GM19240 (cell line): ENCODE data around the gene MCEE.
"Not testable (repeated sequence)": the region's sequence is repeated elsewhere in the genome, so short reads cannot be mapped to it uniquely, and the experiment has no call there.

Experiments used
- DNase-seq: peaks from one replicate; pipeline ENCODE4 v3.0.0; 2011; ENCODE audit warnings: low spot score; ENCODE audit not compliant: insufficient read length

MCEE gene

DNA sequence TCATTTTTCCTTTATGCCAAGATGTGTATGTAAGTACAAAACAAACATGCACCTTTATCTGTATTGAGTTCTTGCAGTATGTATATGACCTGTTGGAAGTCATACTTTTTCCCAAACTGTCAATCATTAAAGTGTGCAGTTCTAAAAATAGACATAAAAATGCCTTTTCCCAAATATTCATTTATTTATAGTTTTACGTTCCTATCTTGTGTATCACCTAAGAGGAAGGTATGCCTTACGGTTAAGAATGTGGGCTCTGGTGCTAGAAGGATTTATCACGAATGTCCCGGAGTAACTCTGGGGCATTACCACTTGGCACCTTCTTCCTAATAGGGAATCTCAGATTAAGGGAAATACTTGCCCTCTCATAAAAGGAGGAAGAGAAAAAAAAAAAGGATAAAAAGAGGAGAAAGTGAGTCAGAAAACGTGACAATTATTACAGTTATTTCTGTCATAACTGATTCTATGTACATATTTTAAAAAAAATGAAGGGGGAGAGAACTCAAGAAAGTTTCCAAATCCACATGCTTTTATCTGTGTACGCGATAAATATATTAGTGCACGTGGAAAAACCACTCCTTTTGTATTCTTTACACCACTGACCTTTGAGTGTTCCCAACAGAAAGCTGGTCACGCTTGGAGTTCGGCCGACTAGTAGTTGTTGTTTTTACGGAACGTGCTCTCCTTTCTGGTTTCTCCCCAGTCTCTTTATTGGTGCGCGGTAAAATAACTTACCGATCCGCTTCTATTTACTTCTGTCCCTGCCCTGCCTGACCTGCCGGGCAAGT, 721 bp downstream of the MCEE start:
- no peak for DNase-seq

DNA sequence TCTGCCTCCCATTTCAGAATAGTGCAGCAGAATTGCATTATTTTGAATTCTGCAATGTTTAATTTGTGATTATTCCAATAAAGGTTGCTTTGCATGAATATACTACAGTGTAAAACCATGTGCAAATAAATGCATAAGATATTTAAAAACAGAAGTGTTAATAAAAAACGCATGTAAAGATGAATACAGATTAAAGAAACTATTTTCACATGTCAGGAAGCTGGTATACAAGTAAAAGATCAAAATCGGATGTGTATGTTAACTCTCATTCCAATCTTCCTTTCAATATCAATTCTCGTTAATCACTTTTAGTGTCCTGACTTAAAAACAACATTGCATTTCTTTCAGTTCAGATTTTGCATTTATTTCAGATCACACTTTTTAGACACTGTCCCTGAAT, 3.1 kb downstream of the MCEE start:
- DNase-seq, result no peak

DNA sequence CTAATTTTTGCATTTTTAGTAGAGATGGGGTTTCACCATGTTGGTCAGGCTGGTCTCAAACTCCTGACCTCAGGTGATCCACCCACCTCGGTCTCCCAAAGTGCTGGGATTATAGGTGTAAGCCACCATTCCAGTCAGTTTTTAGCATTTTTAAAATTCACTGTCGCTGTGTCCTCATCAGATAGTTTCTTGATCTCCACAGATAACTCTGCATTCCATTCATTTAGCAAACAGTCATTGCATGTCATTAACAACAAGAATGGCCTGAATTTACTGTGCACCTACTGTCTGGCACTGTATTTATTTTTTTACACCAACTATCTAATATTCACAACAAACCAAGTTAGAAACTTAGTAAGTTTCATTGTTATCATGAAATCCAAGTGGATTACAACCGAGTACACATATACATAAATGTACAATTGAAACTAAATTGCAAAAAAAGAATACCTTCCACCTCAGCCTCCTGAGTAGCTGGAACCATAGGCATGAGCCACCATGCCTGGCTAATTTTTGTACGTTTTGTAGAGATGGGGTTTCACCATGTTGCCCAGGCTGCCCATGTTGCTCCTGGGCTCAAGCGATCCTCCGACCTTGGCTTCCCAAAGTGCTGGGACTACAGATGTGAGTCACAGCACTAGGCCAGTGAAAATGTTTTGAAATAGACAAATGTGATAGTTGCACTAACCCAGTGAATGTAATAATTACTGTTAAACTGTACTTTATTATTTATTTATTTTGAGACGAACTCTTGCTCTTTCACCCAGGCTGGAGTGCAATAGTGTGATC, 4.3 kb downstream of the MCEE start:
- no peak for DNase-seq

DNA sequence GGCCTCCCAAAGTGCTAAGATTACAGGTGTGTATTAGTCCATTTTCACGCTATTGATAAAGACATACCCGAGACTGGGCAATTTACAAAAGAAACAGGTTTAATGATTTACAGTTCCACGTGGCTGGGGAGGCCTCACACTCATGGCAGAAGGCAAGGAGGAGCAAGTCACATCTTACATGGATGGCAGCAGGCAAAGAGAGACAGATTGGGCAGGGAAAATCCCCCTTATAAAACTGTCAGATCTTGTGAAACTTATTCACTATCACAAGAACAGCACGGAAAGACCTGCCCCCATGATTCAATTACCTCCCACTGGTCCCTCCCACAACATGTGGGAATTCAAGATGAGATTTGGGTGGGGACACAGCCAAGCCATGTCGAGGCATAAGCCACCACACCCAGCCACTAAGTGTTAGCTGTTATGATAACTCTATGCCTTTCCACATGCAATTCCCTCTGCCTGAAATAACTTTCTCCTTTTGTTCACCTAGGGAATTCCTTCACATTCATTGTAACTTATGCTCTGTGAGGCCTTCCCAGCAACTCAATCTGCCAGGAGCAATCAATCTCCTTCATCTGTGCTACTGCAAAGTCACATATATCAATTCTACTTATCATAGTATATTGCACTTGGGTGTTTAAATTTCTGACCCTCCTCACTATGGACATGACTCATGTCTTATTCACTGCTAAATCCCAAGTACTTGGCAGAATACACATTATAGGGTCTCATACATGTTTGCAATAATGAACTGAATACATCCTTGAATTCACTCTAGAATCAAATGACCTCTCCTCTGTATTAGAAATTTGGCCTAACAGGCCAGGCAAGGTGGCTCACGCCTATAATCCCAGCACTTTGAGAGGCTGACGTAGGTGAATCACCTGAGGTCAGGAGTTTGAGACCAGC, 7.4 kb downstream of the MCEE start:
- no peak for DNase-seq

DNA sequence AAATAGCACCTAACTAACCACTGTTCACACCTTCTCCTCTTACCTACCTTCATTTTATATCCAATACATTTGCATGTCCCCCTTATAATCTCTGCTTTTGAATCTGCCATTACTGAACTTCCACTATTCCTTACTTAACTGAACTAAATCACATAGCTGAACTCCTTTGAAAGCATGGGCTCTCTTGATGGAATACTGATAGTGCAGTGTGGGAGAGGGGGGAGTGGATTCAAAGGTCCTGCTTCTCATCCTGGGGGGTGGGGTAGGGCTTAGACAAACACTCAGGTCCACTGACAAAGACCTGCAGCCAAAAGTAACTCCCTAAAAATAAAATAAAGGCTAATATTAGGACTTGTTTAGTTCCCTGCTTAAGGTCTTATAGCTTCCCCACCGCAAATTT, 8.6 kb downstream of the MCEE start:
- no peak for DNase-seq

DNA sequence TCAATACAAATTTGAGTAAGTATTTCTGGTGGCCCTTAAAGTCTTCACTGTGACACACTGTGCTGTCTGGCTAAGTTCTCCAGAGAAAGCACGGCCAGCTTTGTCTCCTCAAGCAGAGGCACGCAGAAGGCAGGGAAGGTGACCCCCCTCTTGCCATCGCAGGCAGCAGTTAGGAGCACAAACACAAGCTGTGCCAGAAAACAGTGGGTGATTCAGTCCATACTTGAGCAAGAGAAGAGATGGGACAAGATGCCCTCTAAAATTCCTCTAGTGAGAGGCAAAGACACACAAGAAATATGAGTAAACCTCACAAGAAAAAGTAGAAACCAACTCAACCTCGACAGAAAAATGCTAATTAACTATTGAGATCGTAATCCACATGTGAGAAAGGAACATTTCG, 9.8 kb downstream of the MCEE start:
- DNase-seq, result no peak

DNA sequence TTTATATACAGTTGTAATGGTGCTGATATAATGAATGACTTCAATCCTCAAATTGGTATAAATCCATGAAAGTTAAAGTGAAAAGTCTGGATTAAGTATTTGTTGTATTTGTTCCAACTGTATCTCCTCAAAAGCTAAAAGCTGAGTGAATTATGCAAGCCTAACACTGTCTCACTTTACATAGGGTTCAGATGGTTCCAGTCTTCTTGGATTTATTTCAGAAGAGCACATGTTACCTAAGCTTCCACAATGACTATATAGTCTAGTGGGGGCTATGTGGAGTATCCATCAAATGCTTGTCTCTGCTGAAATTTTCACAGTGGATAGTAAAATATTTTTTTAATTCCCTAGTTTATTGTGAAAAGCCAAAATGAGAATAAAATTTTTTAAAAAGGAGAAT, 13.0 kb downstream of the MCEE start:
- no peak for DNase-seq

DNA sequence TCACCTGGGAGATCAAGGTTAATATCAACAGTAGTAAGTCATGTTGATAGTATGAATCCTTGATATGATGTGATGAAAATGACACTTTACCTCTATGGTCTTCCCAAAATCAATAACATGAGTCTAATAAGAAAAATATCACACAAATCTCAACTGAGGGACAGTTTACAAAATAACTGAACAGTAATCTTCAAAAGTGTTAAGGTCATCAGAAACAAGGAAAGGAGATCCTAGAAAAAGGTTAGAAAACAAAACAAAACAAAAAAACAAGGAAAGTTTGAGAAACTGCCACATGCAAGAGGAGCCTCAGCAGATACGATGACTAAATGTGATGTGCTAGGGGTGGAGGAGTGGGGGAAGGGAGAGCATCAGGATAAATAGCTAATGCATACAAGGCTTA, 16.2 kb downstream of the MCEE start:
- DNase-seq, result no peak

DNA sequence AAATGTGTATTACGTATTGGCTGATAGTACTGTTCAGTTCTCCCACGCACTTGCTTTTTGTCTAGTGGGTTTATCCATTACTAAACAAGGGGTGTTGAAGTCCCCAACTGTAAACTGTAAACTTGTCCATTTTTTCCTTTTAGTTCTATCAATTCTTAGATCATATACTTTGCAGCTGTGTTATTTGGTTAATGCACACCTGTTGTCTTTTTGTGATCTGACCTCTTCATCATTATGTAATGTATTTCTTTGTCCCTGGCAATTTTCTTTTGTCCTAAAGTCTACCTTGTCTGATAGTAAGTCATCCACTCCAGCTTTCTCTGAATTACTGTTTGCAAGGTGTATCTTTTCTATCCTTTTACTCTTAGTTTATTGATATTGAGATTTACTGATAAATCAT, 21.9 kb downstream of the MCEE start:
- DNase-seq, result no peak

DNA sequence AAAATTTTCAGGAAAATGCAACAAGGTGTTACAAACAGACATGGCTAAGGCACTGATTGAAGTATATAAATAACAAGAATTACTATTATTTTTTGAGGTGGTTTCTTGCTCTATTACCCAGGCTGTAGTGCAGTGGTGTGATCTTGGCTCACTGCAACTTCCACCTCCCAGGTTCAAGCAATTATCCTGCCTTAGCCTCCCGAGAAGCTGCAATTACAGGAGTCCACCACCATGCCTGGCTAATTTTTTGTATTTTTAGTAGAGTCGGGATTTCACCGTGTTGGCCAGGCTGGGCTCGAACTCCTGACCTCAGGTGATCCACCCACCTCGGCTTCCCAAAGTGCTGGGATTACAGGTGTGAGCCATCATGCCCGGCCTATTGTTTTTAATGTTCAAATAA, 23.6 kb downstream of the MCEE start:
- DNase-seq, result not testable (repeated sequence)

DNA sequence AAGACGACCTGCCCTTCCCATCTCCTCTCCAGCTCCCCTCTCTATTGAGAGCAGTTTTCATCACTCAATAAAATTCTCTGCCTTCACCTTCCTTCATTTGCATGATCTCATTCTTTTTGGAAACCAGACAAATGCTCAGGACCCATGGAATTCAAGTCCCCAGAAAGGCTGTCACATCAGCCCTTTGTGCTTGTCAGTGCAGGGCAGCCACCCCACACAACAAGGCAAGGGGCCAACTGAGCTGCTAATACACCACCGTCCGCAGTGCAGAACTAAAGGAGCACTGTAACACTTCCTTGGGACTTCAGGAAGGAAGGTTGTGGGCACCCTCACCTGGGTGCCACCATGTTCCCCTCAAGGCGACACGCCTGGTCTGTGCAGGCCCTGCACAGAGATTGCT, 26.2 kb downstream of the MCEE start:
- DNase-seq, result no peak

DNA sequence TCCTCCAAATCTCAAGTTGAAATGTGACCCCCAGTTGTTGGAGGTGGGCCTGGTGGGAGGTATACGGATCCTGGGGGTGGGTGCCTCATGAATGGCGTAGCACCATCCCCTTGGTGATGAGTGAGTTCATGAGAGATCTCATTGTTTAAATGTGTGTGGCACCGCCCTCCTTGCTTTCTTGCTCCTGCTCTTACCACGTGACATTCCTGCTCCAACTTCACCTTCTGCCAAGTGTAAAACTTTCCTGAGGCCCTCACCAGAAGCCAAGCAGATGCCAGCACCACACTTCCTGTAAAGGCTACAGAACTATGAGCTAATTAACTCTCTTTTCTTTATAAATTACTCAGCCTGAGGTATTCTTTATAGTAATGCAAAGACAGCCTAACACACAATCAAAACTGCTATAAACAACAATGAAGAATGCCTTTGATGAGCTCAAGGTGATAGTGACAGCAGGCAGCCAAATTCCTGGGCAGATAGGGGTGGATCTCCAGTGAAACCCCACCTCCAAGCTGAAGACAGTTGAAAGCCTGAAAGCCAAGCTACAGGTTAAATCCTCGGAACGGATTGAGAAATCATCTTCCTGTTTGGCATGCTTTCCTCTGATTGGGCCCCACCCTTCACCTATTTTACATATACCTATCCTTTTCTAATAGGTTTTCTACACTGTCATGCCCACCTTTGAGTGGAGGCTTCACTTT, 26.9 kb downstream of the MCEE start:
- no peak for DNase-seq

DNA sequence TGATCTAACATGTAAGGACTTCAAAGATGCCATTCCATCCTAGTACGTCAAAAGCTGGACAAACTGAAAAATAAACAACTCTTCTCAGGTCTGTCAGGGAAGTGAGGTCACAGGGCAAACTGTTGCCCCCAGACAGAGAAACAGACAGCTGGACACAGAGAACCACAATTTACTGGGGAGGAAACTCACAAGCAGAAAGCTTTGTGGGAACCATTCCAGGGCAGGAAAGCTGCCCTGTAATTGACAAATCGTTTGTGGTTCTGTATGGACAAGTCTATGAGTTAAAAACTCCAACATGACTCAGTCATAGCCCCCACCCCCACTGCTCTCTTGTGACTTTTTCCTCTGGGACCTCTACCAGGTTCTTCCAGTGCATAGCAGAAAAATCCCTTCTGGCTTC, 28.4 kb downstream of the MCEE start:
- no peak for DNase-seq

DNA sequence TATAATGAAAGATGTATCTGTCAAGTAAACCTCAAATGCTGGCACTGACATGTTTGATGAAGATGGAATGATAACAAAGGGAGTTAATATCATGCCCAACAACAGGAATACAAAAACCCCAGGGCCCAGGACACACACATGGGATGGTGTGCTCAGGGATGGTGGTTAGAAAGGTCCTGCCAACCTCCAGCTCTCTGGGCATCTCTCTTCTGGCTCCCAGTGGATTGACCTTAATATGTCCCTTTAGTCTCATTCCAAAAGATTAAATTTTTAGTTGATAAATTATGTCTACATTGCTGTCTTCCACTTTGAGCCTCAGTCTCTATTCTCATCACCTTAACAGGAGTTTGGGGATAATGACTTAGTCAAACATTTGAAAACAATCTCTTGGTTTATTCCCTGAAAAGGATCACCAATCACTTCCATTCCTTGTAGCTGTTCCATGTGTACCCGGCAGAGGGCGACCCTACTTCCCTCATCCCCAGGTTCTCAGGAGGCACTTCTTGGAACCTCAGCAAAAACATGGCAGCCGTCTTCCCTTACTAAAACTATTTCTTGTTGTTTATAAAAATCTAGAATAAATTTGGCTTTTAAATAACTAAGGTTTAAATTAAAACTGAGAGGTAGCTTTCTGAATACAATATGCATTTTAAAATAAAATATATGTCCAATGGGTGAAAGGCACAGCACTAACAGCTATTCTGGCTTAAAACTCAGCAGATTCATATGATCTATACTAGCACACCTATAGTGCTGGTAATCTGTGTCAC, 29.6 kb downstream of the MCEE start:
- DNase-seq, result peak; percentile 19

DNA sequence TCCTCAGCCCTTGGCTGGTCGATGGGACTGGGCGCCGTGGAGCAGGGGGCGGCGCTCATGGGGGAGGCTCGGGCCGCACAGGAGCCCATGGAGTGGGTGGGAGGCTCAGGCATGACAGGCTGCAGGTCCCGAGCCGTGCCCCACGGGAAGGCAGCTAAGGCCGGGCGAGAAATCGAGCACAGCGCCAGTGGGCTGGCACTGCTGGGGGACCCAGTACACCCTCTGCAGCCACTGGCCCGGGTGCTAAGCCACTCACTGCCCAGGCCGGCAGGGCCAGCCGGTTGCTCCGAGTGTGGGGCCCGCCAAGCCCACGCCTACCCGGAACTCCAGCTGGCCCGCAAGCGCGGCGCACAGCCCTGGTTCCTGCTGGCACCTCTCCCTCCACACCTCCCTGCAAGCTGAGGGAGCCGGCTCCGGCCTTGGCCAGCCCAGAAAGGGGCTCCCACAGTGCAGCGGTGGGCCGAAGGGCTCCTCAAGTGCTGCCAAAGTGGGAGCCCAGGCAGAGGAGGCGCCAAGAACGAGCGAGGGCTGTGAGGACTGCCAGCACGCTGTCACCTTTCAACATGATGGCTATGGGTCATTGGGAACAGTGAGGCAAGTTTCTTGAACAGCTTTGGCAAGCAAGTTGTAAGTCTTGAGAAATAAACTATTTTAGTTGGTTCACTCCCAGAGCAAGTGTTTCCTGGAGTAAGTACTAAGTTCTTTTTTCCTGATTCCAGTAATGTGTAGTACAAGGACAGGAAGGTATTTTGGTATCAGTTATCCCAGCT, 37.4 kb downstream of the MCEE start:
- not testable (repeated sequence) for DNase-seq

DNA sequence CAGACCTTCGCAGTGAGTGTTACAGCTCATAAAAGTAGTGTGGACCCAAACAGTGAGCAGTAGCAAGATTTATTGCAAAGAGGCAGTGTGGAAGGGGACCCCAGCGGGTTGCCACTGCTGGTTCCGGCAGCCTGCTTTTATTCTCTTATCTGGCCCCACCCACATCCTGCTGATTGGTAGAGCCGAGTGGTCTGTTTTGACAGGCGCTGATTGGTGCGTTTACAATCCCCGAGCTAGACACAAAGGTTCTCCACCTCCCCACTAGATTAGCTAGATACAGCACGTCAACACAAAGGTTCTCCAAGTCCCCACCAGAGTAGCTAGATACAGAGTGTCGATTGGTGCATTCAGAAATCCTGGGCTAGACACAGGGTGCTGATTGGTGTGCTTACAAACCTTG, 38.2 kb downstream of the MCEE start:
- DNase-seq, result not testable (repeated sequence)

DNA sequence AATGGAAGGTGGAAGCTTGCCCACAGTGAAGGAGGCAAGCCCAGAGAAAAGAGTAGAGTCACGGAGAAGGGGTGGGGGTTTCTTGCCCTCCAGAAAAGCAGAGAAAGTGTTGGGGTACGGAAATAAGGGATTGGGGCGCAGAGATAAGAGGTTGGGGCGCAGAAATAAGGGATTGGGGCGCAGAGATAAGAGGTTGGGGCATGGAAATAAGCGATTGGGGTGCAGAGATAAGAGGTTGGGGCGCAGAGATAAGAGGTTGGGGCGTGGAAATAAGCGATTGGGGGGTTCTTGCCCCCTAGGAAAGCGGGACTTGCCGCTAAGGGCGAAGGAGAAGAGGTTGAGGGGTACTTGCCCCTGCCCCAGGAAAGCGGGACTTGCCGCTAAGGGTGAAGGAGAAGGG, 40.6 kb downstream of the MCEE start:
- DNase-seq, result not testable (repeated sequence)

DNA sequence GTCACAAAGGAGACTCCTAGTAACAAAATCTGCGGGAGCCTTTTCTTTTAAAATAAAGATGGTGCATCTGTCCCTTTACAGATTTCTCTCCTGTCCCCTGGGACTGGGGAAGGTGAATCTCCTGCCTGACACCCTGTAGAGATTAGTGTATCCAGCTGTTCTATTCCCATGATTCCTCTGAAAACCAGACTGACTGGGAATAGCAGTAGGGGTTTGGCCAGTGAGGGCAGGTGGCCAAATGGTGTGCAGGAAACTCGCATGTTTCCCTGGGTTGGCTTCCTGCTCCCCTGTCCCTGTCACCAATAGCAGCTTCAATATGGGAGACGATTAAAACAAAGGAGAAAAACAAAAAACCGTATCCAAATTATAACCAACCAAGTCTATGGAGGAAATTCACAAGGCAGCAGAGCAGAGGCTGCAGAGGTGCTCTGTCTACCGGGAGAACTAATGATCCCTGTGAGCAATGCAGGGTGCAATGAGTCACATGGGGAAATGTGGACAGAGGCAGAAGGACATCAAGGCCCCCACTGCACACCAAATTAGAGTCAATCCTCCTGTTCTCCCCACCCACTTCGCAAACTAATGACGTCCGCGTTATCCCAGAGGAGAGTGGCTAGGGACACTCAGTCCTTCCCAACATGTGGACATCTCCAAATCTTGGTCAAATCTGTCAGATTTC, 44.6 kb downstream of the MCEE start:
- not testable (repeated sequence) for DNase-seq

DNA sequence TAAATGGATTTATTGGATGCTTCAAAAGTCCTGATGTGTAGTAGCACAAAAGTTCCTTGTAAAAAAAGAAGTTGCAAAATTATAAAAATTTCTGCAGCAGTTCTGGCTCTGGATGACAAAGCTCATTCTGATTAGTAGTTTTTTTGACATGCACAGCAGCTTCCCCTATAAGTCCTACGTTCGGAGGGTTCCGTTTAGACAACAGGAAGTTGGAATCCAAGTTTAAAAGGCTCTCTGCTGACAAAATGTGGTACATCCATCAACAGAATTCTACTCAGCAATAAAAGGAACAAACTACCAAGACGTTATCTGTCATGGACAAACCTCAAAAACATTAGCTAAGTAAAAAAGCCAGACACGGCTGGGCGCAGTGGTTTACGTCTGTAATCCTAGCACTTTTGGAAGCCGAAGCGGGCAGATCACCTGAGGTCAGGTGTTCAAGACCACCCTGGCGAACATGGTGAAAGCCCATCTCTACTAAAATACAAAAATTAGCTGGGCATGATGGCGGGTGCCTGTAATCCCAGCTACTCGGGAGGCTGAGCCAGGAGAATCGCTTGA, 46.2 kb downstream of the MCEE start:
- DNase-seq, result not testable (repeated sequence)
